H1 (cell line): ENCODE results near the gene PACSIN2. TPM values are rescaled to one million over a fixed set of nuclear protein-coding genes. Genes with fewer than 3 reads are reported as not detected.

ENCODE experiments used
- CTCF ChIA-PET: fragments of 300-600 bp; sonication (Branson Sonifier 250); formaldehyde crosslinking; loops from one replicate; lab custom pipeline; 2021; ENCODE audit not compliant: partially characterized antibody; lab: Charles Lee
- POLR2A ChIA-PET: fragments of 300-600 bp; sonication (Branson Sonifier 250); formaldehyde crosslinking; loops from one replicate; lab custom pipeline; 2021; ENCODE audit warnings: inconsistent platforms; ENCODE audit not compliant: partially characterized antibody; lab: Charles Lee
- DNase-seq, 2 experiments: peaks; one replicate each; pipeline versions ENCODE4 v3.0.0 to v3.0.0-alpha.2; 2010 to 2022; ENCODE audit warnings: low spot score in 2 of 2, low read depth in 1 of 2, mixed read lengths in 1 of 2
- FAIRE-seq: peaks from 2 replicates; lab custom pipeline; 2011; peaks lifted over from hg19 to GRCh38; lab: Jason Lieb, UNC
- H2AFZ ChIP-seq: 2 replicates; pipeline ENCODE4 v1.8.1; 2012; ENCODE audit warnings: low read length, inconsistent platforms
- H2AK5ac ChIP-seq: 2 replicates; pipeline ENCODE4 v1.6.1; 2013; ENCODE audit warnings: low read depth, low read length
- H2BK120ac ChIP-seq: replicated peaks from 2 replicates; pipeline ENCODE3; 2013; ENCODE audit warnings: low read depth, low read length, inconsistent platforms
- H2BK12ac ChIP-seq: 2 replicates; pipeline ENCODE4 v1.6.1; 2013; ENCODE audit warnings: low read depth, low read length
- H2BK15ac ChIP-seq: 2 replicates; pipeline ENCODE4 v1.6.1; 2013; ENCODE audit warnings: low read length
- H2BK20ac ChIP-seq: 2 replicates; pipeline ENCODE4 v1.6.1; 2013; ENCODE audit warnings: low read length
- H2BK5ac ChIP-seq: 2 replicates; pipeline ENCODE4 v1.6.1; 2013; ENCODE audit warnings: low read depth, low read length
- H3K14ac ChIP-seq: 2 replicates; pipeline ENCODE4 v1.6.1; 2013; ENCODE audit warnings: inconsistent platforms; ENCODE audit not compliant: insufficient read length
- H3K18ac ChIP-seq: 2 replicates; pipeline ENCODE4 v1.6.1; 2013; ENCODE audit warnings: low read length; ENCODE audit errors: extremely low read depth
- H3K23ac ChIP-seq: 2 replicates; pipeline ENCODE4 v1.6.1; 2013; ENCODE audit warnings: inconsistent platforms; ENCODE audit not compliant: insufficient read length
- H3K23me2 ChIP-seq: 2 replicates; pipeline ENCODE4 v1.6.1; 2013; ENCODE audit warnings: low read depth, low read length
- H3K27ac ChIP-seq: 2 replicates; pipeline ENCODE4 v1.6.1; 2011; ENCODE audit warnings: low read depth, low read length, inconsistent platforms
- H3K27me3 ChIP-seq, 4 experiments: replicated peaks in 1 of 4; 1 replicate in 1 of 4; 2 replicates in 3 of 4; pipeline versions ENCODE4 v1.6.1 to v1.8.1; 2011 to 2013; ENCODE audit warnings: low read length in 3 of 4, mild to moderate bottlenecking in 3 of 4, inconsistent platforms in 2 of 4, mixed read lengths in 2 of 4, moderate library complexity in 1 of 4; ENCODE audit not compliant: control insufficient read depth in 3 of 4, insufficient read depth in 3 of 4; ENCODE audit errors: extremely low read depth in 1 of 4
- H3K36me3 ChIP-seq, 4 experiments: 2 replicates each; pipeline versions ENCODE4 v1.6.1 to v1.8.1; 2011 to 2013; ENCODE audit warnings: mild to moderate bottlenecking in 4 of 4, low read length in 3 of 4, moderate library complexity in 2 of 4, control low read depth in 1 of 4, inconsistent platforms in 1 of 4; ENCODE audit not compliant: insufficient read depth in 4 of 4, control insufficient read depth in 2 of 4
- H3K4ac ChIP-seq: replicated peaks from 2 replicates; pipeline ENCODE3; 2013; ENCODE audit warnings: low read length, low read depth, mixed read lengths, inconsistent platforms; ENCODE audit not compliant: insufficient read length
- H3K4me1 ChIP-seq, 4 experiments: replicated peaks in 1 of 4; 1 replicate in 1 of 4; 2 replicates in 3 of 4; pipeline versions ENCODE4 v1.6.1 to v1.8.1; 2011 to 2013; ENCODE audit warnings: low read length in 3 of 4, inconsistent platforms in 2 of 4, mixed read lengths in 1 of 4; ENCODE audit not compliant: insufficient read depth in 4 of 4, control insufficient read depth in 3 of 4
- H3K4me2 ChIP-seq, 2 experiments: 2 replicates each; pipeline versions ENCODE4 v1.6.1 to v1.8.1; 2011 to 2013; ENCODE audit warnings: low read depth in 2 of 2, low read length in 2 of 2, control low read depth in 1 of 2, inconsistent platforms in 1 of 2, mild to moderate bottlenecking in 1 of 2; ENCODE audit not compliant: insufficient read depth in 1 of 2
- H3K4me3 ChIP-seq, 4 experiments: fragments of 200-600, 300-600 bp in 1 of 4; sonication (generic), shearing (Covaris generic), sonication (Bioruptor Twin) in 1 of 4; 2 replicates each; pipeline versions ENCODE4 v1.5.1 to v1.8.1; 2011 to 2016; ENCODE audit warnings: low read length in 4 of 4, low read depth in 3 of 4, control low read depth in 2 of 4, inconsistent platforms in 2 of 4, mild to moderate bottlenecking in 2 of 4, mixed read lengths in 1 of 4, moderate library complexity in 1 of 4; ENCODE audit not compliant: insufficient read depth in 2 of 4; ENCODE audit errors: extremely low read depth in 1 of 4
- H3K56ac ChIP-seq: replicated peaks from 2 replicates; pipeline ENCODE3; 2013; ENCODE audit warnings: low read depth, mild to moderate bottlenecking, mixed read lengths, low read length, inconsistent platforms; ENCODE audit not compliant: insufficient read length
- H3K79me1 ChIP-seq: 2 replicates; pipeline ENCODE4 v1.6.1; 2013; ENCODE audit warnings: low read depth, low read length, control low read depth
- H3K79me2 ChIP-seq, 2 experiments: 2 replicates each; pipeline versions ENCODE4 v1.6.1 to v1.8.1; 2012 to 2013; ENCODE audit warnings: low read length in 2 of 2, mild to moderate bottlenecking in 2 of 2, inconsistent platforms in 1 of 2; ENCODE audit not compliant: insufficient read depth in 2 of 2, control insufficient read depth in 1 of 2
- H3K9ac ChIP-seq, 4 experiments: replicated peaks in 1 of 4; 1 replicate in 1 of 4; 2 replicates in 3 of 4; pipeline versions ENCODE4 v1.6.1 to v1.8.1; 2011 to 2013; ENCODE audit warnings: low read depth in 3 of 4, low read length in 3 of 4, control low read depth in 2 of 4, mild to moderate bottlenecking in 2 of 4, moderate library complexity in 2 of 4, inconsistent platforms in 1 of 4; ENCODE audit errors: extremely low read depth in 1 of 4
- H3K9me3 ChIP-seq, 2 experiments: 2 replicates each; pipeline versions ENCODE4 v1.6.1 to v1.8.1; 2012 to 2013; ENCODE audit warnings: mild to moderate bottlenecking in 2 of 2, moderate library complexity in 2 of 2, control low read depth in 1 of 2, inconsistent platforms in 1 of 2, low read depth in 1 of 2, low read length in 1 of 2, mixed read lengths in 1 of 2; ENCODE audit not compliant: insufficient read depth in 2 of 2
- H4K20me1 ChIP-seq, 2 experiments: replicated peaks in 1 of 2; 2 replicates each; pipeline versions ENCODE3 to v1.8.1; 2011 to 2013; ENCODE audit warnings: inconsistent platforms in 2 of 2, low read length in 2 of 2, mild to moderate bottlenecking in 1 of 2; ENCODE audit not compliant: insufficient read depth in 2 of 2, control insufficient read depth in 1 of 2
- H4K5ac ChIP-seq: 2 replicates; pipeline ENCODE4 v1.6.1; 2013; ENCODE audit warnings: low read length, low read depth, mixed read lengths, inconsistent platforms; ENCODE audit not compliant: insufficient read length
- H4K8ac ChIP-seq: 2 replicates; pipeline ENCODE4 v1.8.0; 2013; ENCODE audit warnings: mild to moderate bottlenecking, moderate library complexity, low read length, inconsistent platforms; ENCODE audit not compliant: insufficient read depth; ENCODE audit errors: extremely low read depth
- H4K91ac ChIP-seq: replicated peaks from 2 replicates; pipeline ENCODE3; 2013; ENCODE audit warnings: low read length, mixed read lengths, inconsistent platforms; ENCODE audit not compliant: insufficient read length
- BRCA1 ChIP-seq: IDR thresholded peaks from 2 replicates; pipeline ENCODE4 v1.6.1; 2012; ENCODE audit warnings: low read depth, low read length, improper control_type of control experiment
- CTCF ChIP-seq, 3 experiments: IDR thresholded peaks; 1 replicate in 2 of 3; 2 replicates in 1 of 3; pipeline versions ENCODE4 v1.5.1 to v1.6.1; 2011; ENCODE audit warnings: low read length in 3 of 3, mild to moderate bottlenecking in 3 of 3, inconsistent platforms in 2 of 3, low read depth in 1 of 3, moderate library complexity in 1 of 3; ENCODE audit not compliant: insufficient read depth in 1 of 3; ENCODE audit errors: control extremely low read depth in 1 of 3
- JUN ChIP-seq: IDR thresholded peaks from 2 replicates; pipeline ENCODE4 v1.6.1; 2011; ENCODE audit warnings: low read depth, mild to moderate bottlenecking, improper control_type of control experiment, low read length
- RAD21 ChIP-seq, 2 experiments: IDR thresholded peaks in 1 of 2; conservative IDR thresholded peaks in 1 of 2; 2 replicates each; pipeline ENCODE4 v1.6.1; 2011; ENCODE audit warnings: low read depth in 2 of 2, low read length in 2 of 2, improper control_type of control experiment in 1 of 2, inconsistent platforms in 1 of 2, mild to moderate bottlenecking in 1 of 2, moderate library complexity in 1 of 2
- SUZ12 ChIP-seq: fragments of 200-600 bp; sonication (generic); IDR thresholded peaks from 2 replicates; pipeline ENCODE4 v1.6.1; 2012; ENCODE audit warnings: mild to moderate bottlenecking, inconsistent platforms, low read length, moderate library complexity, mixed read lengths
- TAF1 ChIP-seq: IDR thresholded peaks from 2 replicates; pipeline ENCODE4 v1.6.1; 2011; ENCODE audit warnings: mild to moderate bottlenecking, low read depth, low read length
- WGBS, 2 experiments: shearing (Covaris generic) in 1 of 2; methylation state at CpG; one replicate each; pipeline versions ENCODE4 v1.1.6 to v1.1.7; 2013 to 2015; ENCODE audit warnings: low lambda C conversion rate in 2 of 2, mixed read lengths in 2 of 2, inconsistent platforms in 1 of 2, low coverage in 1 of 2, missing lambda C conversion rate in 1 of 2; ENCODE audit not compliant: insufficient replicate concordance in 2 of 2, insufficient coverage in 1 of 2, insufficient read length in 1 of 2; ENCODE audit errors: extremely low coverage in 1 of 2, missing lambda C conversion rate in 1 of 2; 5-methylcytosine and 5-hydroxymethylcytosine counted together
- polyA plus RNA-seq, 7 experiments: library from polyadenylated mRNA; depleted of rRNA in 3 of 7; stranded (reverse) in 5 of 7; unstranded in 2 of 7; fragments of >200 nt in 5 of 7; fragments of 200-250 nt in 2 of 7; gene quantifications; 1 replicate in 5 of 7; 2 replicates in 1 of 7; 4 replicates in 1 of 7; pipeline versions ENCODE4 v1.2.1 to v1.2.3, GENCODE V29; 2011 to 2013; ENCODE audit warnings: missing spikeins in 2 of 7, mixed read lengths in 2 of 7
- total RNA-seq: library from RNA; stranded (reverse); fragmentation: NEBNext Ultra II Directional; extraction: Animal tissue kit (Norgen Biotek cat#: 25700); gene quantifications from 2 replicates; pipeline ENCODE4 v1.2.1, GENCODE V29; 2021

The PACSIN2 gene
- total and polyA plus RNA-seq, 2 of the 8 experiments (the other 6 are each of a cell fraction or from before 2014, with no cell fraction given) = 44.8 to 64.2 TPM

GRCh38 chr22:42910221-42910942, 104.6 kb downstream of the PACSIN2 start:
- no peak overlapping the region for H2AK5ac ChIP-seq
- no peak overlapping the region for H3K18ac ChIP-seq
- H3K9ac ChIP-seq = no peak overlapping the region
- TF ChIP-seq SUZ12 = no peak
- peak in 1 of 3 experiments; percentile 6; a peak in 1 of 4 replicates for TF ChIP-seq CTCF (IDR thresholded peaks at IDR 0.05; ENCODE audit: control extremely low read depth in 1 of 3, insufficient read depth in 1 of 3, low read depth in 1 of 3, low read length in 3 of 3)
- TF ChIP-seq TAF1 = no peak
- TF ChIP-seq JUN = no peak
- TF ChIP-seq RAD21 (IDR thresholded peaks at IDR 0.05 in 1 of 2, conservative IDR thresholded peaks at IDR 0.05 in 1 of 2; ENCODE audit: low read depth in 2 of 2, low read length in 2 of 2) = peak in 1 of 2 experiments; percentile 19; a peak in 1 of 4 replicates
- TF ChIP-seq BRCA1 = no peak
- no peak overlapping the region for H2BK5ac ChIP-seq
- peaks cover 21% of the 10 kb centered on the region for H3K79me1 ChIP-seq
- H4K8ac ChIP-seq = no peak overlapping the region
- no peak overlapping the region for H2BK120ac ChIP-seq
- no peak overlapping the region for H4K5ac ChIP-seq
- no peaks in the 10 kb centered on the region for H3K23me2 ChIP-seq
- H2BK20ac ChIP-seq = no peak overlapping the region
- peaks cover 9 to 18% of the 10 kb centered on the region in 2 experiments for H4K20me1 ChIP-seq
- peaks cover 0 to 33% of the 10 kb centered on the region in 2 experiments; a peak in 2 of 4 replicates for H3K79me2 ChIP-seq
- H3K14ac ChIP-seq = no peak overlapping the region
- no peak overlapping the region for H3K4ac ChIP-seq
- H3K4me3 ChIP-seq = no peak overlapping the region
- POLR2A ChIA-PET = interaction anchor here (0.5 to 3.8 kb wide), 6 partner anchors 8 to 1813 kb away, joined by 3 to 18 read pairs (median 3); partner anchors contain the start of gene PACSIN2
- no peak overlapping the region for H3K4me2 ChIP-seq
- no peak overlapping the region for H2BK15ac ChIP-seq
- peaks cover 2 to 12% (median 7%) of the 10 kb centered on the region in 4 experiments for H3K4me1 ChIP-seq
- CTCF ChIA-PET = interaction anchor here (0.7 to 3.4 kb wide), 9 partner anchors 8 to 254 kb away, joined by 3 to 11 read pairs (median 4); no protein-coding TSS in a partner anchor
- no peak overlapping the region for H3K23ac ChIP-seq
- H3K36me3 ChIP-seq = peaks cover 0 to 10% (median 0%) of the 10 kb centered on the region in 4 experiments; a peak in 1 of 8 replicates
- no peaks in the 10 kb centered on the region for H3K9me3 ChIP-seq
- no peak overlapping the region for H4K91ac ChIP-seq
- 88% methylated on average over 10 of the region's 10 CpGs; no CpG with 5 or more reads in 1 of the 2 experiments for WGBS, 2 experiments
- no peaks in the 10 kb centered on the region for H3K27me3 ChIP-seq
- H2BK12ac ChIP-seq = no peak overlapping the region
- FAIRE-seq = no peak
- H3K56ac ChIP-seq = no peak overlapping the region
- H3K27ac ChIP-seq = no peak overlapping the region
- H2AFZ ChIP-seq = no peak overlapping the region
- no peak for DNase-seq
